22Rv1 (cell line): ENCODE data around the gene IQGAP2.

Experiments used
- ZFX ChIP-seq: fragments of 450-650 bp; IDR thresholded peaks from 2 replicates; pipeline ENCODE4 v1.6.1; 2017; ENCODE audit warnings: antibody characterized with exemption, borderline replicate concordance
- TF ChIP-seq, protein P1 (sequence below): fragments of 450-650 bp; IDR thresholded peaks from 2 replicates; pipeline ENCODE4 v1.5.1; 2017; ENCODE audit warnings: mild to moderate bottlenecking

GRCh38 chr5:76602094-76602726 is 199.1 kb downstream of the IQGAP2 start:
- TF ChIP-seq, protein P1, sequence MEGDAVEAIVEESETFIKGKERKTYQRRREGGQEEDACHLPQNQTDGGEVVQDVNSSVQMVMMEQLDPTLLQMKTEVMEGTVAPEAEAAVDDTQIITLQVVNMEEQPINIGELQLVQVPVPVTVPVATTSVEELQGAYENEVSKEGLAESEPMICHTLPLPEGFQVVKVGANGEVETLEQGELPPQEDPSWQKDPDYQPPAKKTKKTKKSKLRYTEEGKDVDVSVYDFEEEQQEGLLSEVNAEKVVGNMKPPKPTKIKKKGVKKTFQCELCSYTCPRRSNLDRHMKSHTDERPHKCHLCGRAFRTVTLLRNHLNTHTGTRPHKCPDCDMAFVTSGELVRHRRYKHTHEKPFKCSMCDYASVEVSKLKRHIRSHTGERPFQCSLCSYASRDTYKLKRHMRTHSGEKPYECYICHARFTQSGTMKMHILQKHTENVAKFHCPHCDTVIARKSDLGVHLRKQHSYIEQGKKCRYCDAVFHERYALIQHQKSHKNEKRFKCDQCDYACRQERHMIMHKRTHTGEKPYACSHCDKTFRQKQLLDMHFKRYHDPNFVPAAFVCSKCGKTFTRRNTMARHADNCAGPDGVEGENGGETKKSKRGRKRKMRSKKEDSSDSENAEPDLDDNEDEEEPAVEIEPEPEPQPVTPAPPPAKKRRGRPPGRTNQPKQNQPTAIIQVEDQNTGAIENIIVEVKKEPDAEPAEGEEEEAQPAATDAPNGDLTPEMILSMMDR, result no peak
- TF ChIP-seq ZFX, result no peak
